HUDEP-2 (cell line): ENCODE results near the gene ACOT13.
"Not testable (repeated sequence)": the region's sequence is repeated elsewhere in the genome, so short reads cannot be mapped to it uniquely, and the experiment has no call there.

Experiments
- DNase-seq, 76 experiments: peaks; one replicate each; lab custom pipeline; 2025; ENCODE audit not compliant: unreplicated experiment in 76 of 76; lab: John Stamatoyannopoulos, UW

Gene ACOT13

DNA sequence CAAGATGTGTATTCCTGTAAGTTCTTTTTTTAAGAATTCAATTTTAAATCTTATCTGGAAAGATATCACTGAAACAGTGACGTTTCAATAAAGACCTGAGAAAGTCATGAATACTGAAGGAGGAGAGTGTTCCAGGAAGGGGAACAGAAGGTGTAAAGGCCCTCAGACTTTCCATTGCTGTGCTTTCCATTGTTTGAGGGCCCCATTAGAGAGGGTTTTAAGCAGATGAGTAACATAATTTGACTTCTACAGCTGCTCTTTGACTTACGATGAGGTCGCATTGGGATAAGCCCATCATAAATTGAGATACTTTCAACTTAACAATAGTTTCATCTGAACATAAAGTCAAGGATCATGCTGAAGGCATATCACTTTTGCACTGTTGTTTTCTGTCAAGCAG is 24.7 kb downstream of the ACOT13 start:
- no peak for DNase-seq

DNA sequence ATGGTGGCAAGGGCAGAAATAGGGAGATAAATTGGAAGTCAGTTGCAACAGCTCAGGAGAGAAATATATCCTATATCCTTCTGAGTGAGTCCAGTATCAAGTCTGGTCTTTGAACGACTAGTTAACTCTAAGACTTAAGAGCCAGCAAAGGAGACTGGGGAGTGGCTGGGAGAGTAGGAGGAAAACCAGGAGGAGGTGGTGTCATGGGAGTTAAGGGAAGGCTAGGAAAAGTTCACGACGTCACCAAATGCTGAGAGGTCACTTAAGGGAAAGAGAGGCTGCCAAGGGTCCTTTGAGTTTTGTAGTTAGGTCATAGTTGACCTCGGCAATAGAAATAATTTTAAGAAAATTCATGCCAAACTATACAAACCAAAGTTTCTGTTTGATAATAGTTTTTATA is 25.1 kb downstream of the ACOT13 start:
- no peak for DNase-seq

DNA sequence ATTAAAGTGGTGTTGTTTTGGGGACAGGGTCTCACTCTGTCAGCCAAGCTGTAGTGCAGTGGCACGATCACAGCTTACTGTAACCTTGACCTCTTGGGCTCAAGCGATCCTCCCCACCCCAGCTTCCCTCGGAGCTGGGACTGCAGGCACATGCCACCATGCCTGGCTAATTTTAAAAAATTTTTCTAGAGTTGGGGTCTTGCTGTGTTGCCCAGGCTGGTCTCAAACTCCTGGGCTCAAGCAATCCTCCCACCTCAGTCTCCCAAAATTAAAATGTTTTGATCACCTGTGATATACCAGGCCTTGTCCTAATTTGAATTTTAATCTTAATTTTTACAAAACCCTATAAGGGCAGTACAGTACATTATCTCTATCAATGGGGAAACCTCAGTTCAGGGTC is 25.5 kb downstream of the ACOT13 start:
- DNase-seq, result no peak

DNA sequence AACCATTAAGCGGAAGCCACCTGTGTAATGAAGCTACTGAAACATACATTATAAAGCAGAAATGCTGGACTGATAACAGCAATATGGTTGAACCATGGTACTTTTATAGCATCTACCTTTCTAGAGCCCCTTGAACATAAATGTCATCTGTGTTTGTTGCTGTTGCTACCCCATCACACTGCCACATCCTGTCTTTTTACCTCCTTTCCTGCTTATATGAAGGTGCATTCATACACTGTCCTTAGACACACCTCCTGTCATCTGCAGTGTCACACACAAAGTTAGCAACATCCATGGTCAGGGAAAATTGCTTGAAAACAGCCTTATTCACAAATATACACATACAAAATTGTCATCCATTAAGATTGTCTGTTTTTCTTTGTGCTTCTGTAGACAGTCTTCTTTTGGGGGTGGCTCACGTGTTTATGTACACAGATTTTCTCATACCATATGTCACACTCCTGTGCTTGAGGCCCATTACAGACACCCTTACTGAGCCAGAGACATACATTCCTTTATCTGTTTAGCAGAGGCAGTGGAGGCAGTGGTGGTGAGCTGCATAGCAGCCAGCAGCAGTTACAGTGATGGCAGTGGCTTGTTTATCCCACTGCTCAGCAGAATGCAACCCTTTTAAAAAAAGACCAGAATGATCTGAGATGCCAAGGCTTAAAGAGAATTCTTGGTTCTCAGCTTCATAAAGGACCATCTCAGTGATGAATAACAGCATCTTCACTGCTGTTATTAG is 26.1 kb downstream of the ACOT13 start:
- DNase-seq, result no peak

DNA sequence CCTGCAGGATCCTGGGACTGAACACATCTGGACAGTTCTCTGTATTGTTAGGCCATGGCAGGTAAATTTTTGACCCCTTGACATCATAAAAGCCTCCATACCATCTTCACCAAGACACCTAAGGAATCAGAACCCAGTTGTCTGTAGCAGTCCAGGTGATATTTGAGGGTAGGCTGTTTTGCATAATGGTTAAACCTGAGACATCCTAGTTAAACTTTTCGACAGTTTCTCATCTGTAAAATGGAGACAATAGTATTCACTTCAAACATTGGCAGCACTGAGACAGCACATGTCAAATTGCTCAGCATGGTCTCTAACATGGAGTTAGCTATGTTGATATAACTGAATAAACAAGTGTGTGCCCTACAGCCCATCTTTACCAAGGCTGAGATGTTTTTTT is 27.3 kb downstream of the ACOT13 start:
- DNase-seq, result no peak

DNA sequence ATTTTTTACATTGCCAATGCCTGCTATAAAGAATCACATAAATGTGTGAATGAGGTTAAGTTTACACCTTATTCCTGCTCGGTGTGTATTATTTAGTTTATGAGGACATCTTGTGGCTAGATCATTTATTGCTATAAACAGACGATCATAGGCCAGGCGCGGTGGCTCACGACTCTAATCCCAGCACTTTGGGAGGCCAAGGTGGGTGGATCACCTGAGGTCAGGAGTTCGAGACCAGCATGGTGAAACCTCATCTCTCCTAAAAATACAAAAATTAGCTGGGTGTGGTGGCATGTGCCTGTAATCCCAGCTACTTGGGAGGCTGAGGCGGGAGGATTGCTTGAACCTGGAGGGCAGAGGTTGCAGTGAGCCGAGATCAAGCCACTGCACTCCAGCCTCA is 28.8 kb downstream of the ACOT13 start:
- DNase-seq, result peak in 35 of 76 experiments; percentile 8 to 57 (median 31)

DNA sequence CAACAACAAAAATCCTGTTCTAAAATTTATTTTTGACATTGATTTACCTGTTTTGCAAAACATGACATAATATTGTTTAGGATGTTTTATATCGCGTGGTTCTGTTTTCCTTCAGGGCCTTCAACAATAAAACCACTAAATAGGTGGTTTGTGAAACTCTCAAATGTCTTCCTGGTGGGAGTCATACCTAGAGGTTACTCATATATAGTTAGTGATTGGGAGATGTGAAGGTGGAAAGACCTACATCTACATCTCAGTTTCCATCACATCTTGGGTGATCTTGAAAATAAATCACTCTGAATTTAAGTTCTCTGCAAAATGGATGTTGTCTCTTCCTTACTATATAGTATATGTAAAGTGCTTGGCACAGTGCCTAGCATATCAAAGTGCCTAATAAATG is 29.2 kb downstream of the ACOT13 start:
- no peak for DNase-seq

DNA sequence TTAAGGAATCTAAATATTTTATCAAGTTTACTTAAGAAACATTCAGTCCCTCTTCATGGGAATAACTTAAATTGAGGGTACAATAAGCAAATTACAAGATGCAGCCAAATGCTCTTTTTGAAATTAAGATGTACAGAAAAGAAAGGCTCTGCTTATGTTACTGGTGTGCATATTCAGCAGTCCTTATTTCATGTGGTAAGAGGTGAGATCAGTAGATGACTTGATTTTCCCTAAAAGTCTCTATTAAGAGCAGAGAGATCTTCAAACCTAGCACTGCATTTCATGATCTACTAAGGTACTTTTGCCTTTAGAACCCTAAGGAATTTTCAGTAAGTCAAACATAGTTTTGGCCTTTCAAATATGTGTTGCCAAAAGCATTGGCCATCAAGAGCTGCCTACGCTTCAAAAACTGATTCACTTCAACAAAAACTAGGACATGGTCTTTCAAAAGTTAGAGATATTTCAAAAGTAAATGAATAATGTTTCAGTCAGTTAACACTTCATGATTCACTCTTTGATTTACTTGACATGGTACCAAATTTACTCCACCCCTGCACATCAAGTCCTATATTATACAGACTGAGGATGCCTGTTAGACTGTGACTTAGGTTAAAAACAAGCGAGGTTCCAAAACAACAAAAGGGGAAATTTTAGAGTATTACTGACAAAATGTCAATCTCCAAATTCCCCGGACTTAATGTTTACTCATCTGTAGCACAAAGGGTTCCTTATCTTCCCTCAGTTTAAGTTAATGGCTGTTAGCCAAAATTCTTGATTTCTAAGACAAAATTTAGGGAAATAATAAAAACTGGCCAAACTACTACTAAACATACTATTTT is 32.9 kb downstream of the ACOT13 start:
- DNase-seq, result no peak

DNA sequence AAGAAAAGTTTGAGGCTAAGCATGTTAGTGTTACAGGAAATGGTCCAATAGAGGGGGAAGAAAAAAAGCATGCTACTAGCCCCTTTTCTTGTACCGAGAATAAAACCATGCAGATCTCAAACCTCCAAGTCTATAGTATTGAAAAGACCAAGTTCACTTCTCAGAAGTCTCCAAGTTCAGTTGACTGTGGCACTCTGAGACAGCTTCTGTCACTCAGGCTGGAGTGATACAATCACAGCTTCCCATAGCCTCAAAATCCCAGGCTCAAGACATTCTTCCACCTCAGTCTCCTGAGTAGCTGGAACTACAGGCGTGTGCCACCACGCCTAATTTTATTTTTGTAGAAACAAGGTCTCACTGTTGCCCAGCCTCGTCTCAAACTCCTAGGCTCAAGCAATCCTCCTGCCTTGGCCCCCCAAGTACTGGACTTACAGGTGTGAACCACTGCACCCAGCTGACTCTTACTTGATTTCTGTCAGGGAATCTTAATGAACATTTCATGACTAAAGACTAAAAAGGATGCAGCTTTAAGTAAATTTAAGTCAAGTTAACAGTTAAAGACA is 35.9 kb downstream of the ACOT13 start:
- DNase-seq, result no peak

DNA sequence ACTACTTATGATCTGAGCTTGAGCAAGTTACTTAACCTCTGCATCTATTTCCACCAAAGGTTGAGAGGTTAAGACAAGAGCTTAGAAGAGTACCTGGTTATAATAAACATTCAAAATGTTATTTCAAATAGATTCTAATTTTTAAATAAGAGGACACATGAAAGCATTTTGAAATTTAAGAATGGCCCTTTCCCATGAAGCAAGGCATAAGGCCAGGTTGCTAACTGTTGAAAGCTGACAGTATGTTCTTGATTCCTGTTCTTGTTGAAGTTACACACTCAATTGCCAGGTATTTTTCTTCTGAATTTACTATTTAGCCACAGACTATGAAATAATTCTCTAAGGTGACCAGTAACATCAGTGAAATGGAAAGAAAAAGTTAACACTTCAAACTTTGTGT is 37.6 kb downstream of the ACOT13 start:
- no peak for DNase-seq

DNA sequence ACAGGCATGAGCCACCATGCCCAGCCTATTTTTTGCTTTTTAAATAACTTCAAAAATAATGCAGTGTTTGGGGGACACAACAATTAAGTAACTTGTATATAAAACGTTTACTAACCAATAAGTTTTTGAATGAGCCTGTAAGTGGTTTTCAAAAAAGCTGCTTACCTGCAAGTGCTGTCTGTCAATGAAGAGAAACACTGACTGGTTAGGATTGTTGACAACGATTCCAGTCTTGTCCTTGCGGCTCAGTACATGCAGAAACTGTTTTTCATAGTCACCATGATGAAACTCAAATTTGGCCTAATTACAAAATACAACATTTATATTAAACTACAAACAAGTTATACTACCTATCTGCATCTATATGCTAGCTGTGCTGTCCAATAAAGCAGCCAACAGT is 41.7 kb downstream of the ACOT13 start:
- no peak for DNase-seq

DNA sequence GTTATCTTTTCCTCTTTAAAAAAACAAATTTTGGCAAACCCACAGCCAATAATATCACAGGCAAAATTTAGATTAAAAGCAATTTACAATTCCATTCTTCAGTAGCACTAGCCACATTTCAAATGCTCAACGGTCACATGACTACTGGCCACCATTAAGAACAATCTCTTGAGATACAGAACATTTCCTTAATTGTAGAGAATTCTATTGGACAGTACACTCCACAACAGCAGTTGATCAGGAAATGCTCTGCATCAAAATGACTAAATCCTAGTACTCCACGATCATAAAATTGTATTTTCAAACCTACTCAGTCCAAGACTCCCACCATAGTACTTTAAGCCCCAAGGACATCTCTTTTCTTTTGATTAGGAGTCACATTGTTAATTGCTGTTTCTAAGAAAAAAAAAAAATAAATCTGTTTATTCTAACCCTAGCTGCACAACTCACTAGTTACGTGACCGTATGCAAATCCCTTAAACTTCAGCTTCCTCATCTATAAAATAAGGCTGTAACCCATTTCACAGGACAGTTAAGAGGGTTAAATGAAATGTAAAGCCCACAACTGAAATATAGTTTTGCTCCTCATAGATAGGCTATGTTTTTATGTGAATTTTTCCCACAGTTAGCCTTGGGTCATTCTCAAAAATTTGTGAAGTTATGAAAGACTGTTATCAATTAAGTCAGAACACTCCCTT is 42.3 kb downstream of the ACOT13 start:
- no peak for DNase-seq

DNA sequence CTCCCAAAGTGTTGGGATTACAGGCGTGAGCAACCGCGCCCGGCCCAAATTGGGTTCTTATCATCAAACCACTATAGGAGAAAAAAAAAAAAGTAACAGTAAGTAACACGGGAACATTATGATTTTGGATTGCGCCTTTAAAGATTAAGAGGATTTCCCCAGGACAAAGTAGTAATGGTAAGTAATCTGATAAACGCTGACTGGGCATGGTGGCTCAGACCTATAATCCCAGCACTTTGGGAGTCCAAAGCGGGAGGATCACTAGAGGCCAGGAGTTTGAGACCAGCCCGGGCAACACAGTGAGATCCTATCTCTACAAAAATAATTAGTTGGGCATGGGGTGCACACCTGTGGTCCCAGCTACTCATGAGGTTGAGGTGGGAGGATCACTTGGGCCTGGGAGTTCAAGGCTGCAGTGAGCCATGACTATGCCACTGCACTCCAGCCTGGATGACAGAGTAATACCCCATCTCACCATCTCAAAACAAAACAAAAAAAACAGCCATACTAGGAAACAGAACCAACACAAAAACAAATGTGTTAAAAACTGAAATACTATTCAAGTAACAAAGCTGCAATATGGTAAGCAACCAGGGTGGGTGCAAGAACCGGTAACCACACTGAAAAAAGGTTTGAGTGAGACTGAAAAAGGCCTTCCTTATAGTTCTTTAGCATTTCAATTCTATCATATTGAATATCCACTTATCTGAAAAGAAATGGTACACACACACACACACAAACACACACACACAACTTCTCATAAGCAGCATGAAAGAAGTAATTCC is 43.8 kb downstream of the ACOT13 start:
- DNase-seq, result no peak

DNA sequence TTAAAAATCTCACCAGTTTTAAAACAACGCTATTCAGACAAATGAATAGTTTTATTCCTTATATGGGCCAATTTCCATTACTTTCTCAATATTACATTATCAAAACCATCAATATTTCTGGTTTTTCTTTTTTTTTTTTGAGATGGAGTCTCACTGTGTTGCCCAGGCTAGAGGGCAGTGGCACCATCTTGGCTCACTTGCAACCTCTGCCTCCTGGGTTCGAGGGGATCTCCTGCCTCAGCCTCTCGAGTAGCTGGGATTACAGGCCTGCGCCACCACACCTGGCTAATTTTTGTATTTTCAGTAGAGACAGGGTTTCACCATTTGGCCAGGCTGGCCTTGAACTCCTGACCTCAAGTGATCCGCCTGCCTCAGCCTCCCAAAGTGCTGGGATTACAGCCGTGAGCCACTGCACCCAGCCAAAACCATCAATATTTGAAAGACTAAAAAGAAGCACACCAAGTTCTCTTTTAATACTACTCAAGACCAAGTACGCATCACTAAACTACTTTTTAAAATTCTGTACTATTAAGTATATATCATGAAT is 49.8 kb downstream of the ACOT13 start:
- not testable (repeated sequence) for DNase-seq

DNA sequence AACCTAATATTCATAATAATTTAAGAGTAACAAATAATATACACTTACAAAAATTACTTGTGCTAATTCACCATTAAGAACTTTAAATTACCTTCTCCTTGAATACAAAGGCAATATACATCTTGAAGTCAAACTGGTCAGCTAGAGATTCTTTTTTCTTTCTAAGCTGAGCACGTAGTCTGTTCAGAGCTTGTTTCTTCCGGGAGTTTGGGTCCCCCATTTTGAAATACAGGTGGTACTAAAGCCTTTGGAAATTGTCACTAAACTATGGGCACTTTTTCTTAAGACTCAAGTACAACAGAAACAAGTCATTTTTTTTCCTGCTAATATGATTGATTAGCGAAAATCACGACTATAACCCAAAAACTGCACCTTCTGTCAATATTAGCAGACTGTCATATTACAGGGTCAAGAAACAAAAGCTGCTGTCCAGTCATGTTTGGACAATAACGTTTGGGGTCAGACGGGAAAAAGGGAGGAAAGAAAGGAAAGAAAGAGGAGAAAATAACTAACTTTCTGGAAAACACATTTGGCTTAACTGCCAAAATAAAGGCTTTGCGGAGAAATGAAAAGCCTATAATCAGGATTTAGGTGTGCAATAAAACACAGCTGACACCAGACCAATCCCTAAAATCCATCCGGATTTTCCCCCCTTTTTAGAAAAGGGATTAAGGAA is 51.7 kb downstream of the ACOT13 start:
- no peak for DNase-seq

DNA sequence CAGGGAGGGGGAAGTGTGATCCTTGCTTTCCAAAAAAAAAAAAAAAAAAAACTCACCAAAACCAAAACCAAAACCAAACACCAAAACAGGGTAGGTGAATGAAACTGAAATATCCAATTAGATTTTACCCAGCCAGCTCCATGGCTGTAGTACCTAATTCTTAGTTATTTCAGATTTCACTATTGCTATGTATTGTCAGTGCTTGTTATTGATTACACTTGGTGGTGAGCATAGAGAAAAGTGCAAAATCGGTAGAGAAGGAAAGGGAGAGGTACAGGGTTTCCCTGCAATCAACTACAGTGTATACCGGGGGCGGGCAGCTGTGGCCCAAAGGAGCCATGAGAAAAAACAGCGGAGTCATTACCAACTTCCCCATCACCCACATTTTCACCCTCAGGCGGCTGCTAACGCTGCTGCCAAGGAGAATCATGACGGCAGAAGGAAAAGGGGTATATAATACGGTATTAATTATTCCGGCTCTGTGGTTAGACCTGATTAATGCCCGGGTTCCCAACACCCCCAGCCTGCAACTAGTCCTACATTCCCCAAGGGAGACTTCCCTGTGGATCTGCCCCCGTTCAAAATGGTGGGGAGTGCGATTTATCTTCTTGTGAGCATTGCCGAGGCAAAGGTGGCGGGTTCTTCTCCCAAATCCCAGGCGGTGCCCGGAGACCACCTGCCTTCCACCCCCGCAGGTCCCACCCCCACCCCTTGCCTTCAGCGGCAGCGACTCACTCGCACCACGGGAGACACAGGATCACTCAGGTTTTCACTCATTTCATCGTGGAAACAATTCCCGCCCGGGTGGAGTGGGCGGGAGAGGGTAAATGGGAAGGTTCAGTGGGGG is 52.5 kb downstream of the ACOT13 start, which contains the start of gene C6orf62:
C6orf62 (minus strand) TSS at position 30 of the 847 bp plus-strand sequence. CDS start 486 bp downstream, outside the sequence.
- peak in 42 of 76 experiments; percentile 17 to 70 (median 36) for DNase-seq

DNA sequence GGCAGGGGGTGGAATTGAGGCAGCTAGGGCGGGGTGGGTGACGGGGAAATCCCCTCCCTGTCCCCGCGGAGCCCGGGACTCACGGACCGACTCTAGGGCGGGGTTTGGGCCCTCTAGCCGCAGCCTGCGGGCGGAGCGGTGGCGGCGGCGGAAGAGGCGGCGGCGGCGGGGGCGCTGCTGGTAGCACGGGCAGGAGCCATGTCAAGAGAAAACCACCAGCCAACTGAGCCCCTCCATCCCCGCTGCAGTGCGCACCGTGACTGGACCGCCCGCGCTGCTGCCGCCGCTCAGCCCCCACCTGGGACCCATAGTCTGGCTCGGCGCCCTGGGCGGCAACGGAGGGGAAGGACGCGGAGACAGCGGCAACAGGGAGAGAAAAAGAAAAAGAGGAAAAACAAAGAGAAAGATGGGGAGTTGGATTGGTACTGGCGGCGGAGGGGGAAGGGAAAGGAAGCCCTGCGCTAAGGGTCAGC is 53.3 kb downstream of the ACOT13 start:
- DNase-seq, result peak in 52 of 76 experiments; percentile 15 to 75 (median 46)
